Psoas muscle (tissue), 8 donors: ENCODE results near the gene ERICH2. TPM values are rescaled to one million over a fixed set of nuclear protein-coding genes. Genes with fewer than 3 reads are reported as not detected.
"Not testable (repeated sequence)": the region's sequence is repeated elsewhere in the genome, so short reads cannot be mapped to it uniquely, and the experiment has no call there.

Experiments used
- ATAC-seq, 4 donors: fragments of 200-7000 bp; cut with Tn5 transposase; one replicate each; pipeline ENCODE4 v1.9.1; 2020; ENCODE audit warnings: moderate library complexity in 3 of 4, mild to moderate bottlenecking in 2 of 4
- DNase-seq, 2 donors: peaks; one replicate each; pipeline ENCODE4 v3.0.0-alpha.2; 2020
- H3K27ac ChIP-seq: fragments of 200-600 bp; one replicate; pipeline ENCODE4 v1.8.0; 2022
- H3K27me3 ChIP-seq, 3 donors: fragments of 200-600 bp in 1 of 3; one replicate each; pipeline versions ENCODE4 v1.6.1 to v1.8.0; 2013 to 2022; ENCODE audit warnings: low read length in 2 of 3, mild to moderate bottlenecking in 2 of 3, moderate library complexity in 1 of 3; ENCODE audit not compliant: insufficient read depth in 3 of 3
- H3K36me3 ChIP-seq, 2 donors: fragments of 200-600 bp in 1 of 2; one replicate each; pipeline versions ENCODE4 v1.6.1 to v1.8.0; 2013 to 2022; ENCODE audit warnings: low read depth in 1 of 2, mild to moderate bottlenecking in 1 of 2, moderate library complexity in 1 of 2; ENCODE audit not compliant: insufficient read depth in 1 of 2
- H3K4me1 ChIP-seq: fragments of 200-600 bp; one replicate; pipeline ENCODE4 v1.8.0; 2022
- H3K4me3 ChIP-seq: fragments of 200-600 bp; one replicate; pipeline ENCODE4 v1.8.0; 2022; ENCODE audit warnings: mild to moderate bottlenecking
- H3K9me3 ChIP-seq: fragments of 200-600 bp; one replicate; pipeline ENCODE4 v1.8.0; 2022
- WGBS, 3 donors: extraction: QIAGEN DNeasy Blood & Tissue Kit; methylation state at CpG; one replicate each; pipeline versions ENCODE4 v1.1.6 to v1.1.7; 2013; 5-methylcytosine and 5-hydroxymethylcytosine counted together
- intact Hi-C, 2 donors: fragments of 100-400 bp; cut with DNase I; formaldehyde crosslinking; loops; one replicate each; pipeline versions ENCODE4 v1.11.0 to v1.14.2; 2022
- polyA plus RNA-seq, 3 donors: library from polyadenylated mRNA; stranded (reverse); fragments of 200-250 nt; gene quantifications; one replicate each; pipeline ENCODE4 v1.2.3, GENCODE V29; 2013
- total RNA-seq, 4 donors: library from RNA; stranded (reverse); fragmentation: NEBNext Ultra II Directional in 2 of 4; extraction: Animal tissue kit (Norgen Biotek cat#: 25700) in 2 of 4; gene quantifications; one replicate each; pipeline versions ENCODE4 v1.2.1 to v1.2.4, GENCODE V29; 2021 to 2023
- TF ChIP-seq, protein P1 (sequence below): fragments of 200-600 bp; IDR thresholded peaks from one replicate; pipeline ENCODE4 v1.8.0; 2022; ENCODE audit warnings: antibody characterized with exemption
- donor health status: healthy with polysubstance abuse.
- donor health status: DM: no; HTN: no; CAD: no; lungs with moderate emphysema.
- donor health status: Bipolar disorder and iron deficiency.
- donor health status: healthy.
- donor health status: DM: yes; HTN: yes; CAD: no.
- donor health status: DM: no; HTN: no; CAD: no.
- donor health status: DM: no; HTN: no; CAD: no.
- donor health status: DM: yes; HTN: yes; CAD: no.

Gene ERICH2
- total and polyA plus RNA-seq, 7 donors: 0.17 to 0.64 (median 0.40) TPM; not detected in 2

DNA sequence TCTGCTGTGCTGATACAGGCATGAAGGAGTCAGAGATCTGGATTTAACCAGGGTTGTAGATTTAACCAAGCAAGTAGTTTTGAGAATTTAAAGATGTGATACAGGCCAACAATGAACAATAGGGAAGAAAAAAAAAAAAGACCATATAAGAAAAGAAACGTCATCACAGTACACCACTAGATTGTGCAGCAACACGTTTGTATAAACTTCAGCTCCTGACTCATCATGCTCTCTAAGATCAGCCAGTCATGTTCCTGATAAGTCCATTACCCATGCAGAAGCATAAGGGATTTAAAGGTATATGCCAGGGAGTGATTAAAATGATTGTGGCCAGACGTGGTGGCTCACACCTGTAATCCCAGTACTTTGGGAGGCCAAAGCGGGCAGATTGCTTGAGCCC lies 22.3 kb upstream of the ERICH2 start:
- intact Hi-C loops: loop anchor here in 1 of 2 donors (10.0 kb wide), 1 partner anchor 343 kb away; no protein-coding TSS in a partner anchor
- Histone ChIP-seq H3K4me1 (no peaks in the 10 kb centered on the region), H3K9me3 (no peaks in the 10 kb centered on the region), H3K27ac (no peak overlapping the region), H3K4me3 (no peak overlapping the region), H3K36me3 (no peaks in the 10 kb centered on the region), H3K27me3 (no peaks in the 10 kb centered on the region)
- no peak for ATAC-seq
- TF ChIP-seq, protein P1, sequence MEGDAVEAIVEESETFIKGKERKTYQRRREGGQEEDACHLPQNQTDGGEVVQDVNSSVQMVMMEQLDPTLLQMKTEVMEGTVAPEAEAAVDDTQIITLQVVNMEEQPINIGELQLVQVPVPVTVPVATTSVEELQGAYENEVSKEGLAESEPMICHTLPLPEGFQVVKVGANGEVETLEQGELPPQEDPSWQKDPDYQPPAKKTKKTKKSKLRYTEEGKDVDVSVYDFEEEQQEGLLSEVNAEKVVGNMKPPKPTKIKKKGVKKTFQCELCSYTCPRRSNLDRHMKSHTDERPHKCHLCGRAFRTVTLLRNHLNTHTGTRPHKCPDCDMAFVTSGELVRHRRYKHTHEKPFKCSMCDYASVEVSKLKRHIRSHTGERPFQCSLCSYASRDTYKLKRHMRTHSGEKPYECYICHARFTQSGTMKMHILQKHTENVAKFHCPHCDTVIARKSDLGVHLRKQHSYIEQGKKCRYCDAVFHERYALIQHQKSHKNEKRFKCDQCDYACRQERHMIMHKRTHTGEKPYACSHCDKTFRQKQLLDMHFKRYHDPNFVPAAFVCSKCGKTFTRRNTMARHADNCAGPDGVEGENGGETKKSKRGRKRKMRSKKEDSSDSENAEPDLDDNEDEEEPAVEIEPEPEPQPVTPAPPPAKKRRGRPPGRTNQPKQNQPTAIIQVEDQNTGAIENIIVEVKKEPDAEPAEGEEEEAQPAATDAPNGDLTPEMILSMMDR: no peak
- 58 to 73% (median 67%) methylated on average over 4 of the region's 4 CpGs for WGBS, 3 donors
- no peak for DNase-seq

DNA sequence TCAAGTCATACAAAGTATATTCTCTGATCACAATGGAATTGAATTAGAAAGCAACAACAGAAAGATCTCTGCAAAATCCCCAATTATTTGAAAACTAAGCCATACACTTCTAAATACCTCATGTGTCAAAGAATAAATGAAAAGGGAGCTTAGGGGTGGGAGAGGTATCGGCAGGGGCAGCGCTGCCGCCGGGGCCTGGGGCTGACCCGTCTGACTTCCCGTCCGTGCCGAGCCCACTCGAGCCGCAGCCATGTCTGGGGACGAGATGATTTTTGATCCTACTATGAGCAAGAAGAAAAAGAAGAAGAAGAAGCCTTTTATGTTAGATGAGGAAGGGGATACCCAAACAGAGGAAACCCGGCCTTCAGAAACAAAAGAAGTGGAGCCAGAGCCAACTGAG lies 18.6 kb upstream of the ERICH2 start:
- H3K4me1 ChIP-seq, intact Hi-C loops, H3K4me3 ChIP-seq, H3K9me3 ChIP-seq, H3K27me3 ChIP-seq, H3K27ac ChIP-seq, H3K36me3 ChIP-seq, DNase-seq: not testable (repeated sequence)
- WGBS, 3 donors: 94 to 96% (median 95%) methylated on average over 12 of the region's 12 CpGs
- peak; percentile 57 to 79 (median 75) for ATAC-seq

DNA sequence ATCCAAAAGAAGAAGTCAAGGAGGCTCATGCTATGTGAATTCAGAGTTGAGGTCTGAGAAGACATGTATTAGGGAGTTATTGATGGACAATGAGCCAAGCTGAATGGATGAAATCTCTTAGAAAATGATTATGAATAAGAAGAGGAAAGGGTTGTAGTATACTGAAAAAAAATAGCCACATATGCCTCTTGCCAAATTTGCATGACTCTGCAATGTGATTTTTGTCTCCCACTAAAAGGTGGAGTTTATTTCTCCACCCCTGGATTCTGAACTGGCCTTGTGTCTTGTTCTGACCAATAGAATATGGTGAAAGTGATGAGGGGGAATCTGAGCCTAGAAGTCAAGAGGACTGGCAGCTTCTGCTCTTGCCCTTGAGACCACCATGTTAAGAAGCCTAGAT lies 8.6 kb upstream of the ERICH2 start:
- H3K27ac ChIP-seq: no peak overlapping the region

DNA sequence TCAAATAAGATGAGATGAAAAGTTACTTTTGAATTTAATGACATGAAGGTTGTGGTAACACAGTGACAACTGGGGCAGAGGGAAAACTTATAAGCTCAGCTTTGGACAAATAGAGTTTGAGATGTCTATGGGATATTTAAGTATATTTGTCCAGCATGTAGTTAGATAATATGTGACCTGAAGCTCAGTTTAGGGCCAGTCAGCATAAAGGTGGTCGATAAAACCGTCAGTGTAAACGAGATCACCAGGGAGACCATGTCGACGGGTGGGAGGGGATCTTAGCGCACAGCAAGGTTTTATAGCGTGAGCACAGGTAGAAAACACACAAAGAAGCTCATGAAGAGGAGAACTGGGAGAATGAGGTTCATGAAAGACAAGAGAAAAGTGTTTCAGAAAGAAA lies 7.4 kb upstream of the ERICH2 start:
- ATAC-seq (no peak), DNase-seq (no peak)
- H3K27me3 ChIP-seq: no peaks in the 10 kb centered on the region
- no peaks in the 10 kb centered on the region for H3K9me3 ChIP-seq
- WGBS, 3 donors: 76 to 81% (median 77%) methylated on average over 7 of the region's 7 CpGs
- H3K27ac ChIP-seq: no peak overlapping the region
- TF ChIP-seq, protein P1: no peak
- no peaks in the 10 kb centered on the region for H3K36me3 ChIP-seq
- H3K4me1 ChIP-seq: no peaks in the 10 kb centered on the region
- H3K4me3 ChIP-seq: no peak overlapping the region
- intact Hi-C loops: no loop called here

More for the DNA sequence above, 8.6 kb upstream of the ERICH2 start:
- TF ChIP-seq, protein P1: no peak
- no peak overlapping the region for H3K4me3 ChIP-seq
- H3K4me1 ChIP-seq: no peaks in the 10 kb centered on the region
- DNase-seq (no peak), ATAC-seq (no peak)
- intact Hi-C loops: no loop called here
- no peaks in the 10 kb centered on the region for H3K9me3 ChIP-seq
- no peaks in the 10 kb centered on the region for H3K36me3 ChIP-seq
- no peaks in the 10 kb centered on the region for H3K27me3 ChIP-seq

DNA sequence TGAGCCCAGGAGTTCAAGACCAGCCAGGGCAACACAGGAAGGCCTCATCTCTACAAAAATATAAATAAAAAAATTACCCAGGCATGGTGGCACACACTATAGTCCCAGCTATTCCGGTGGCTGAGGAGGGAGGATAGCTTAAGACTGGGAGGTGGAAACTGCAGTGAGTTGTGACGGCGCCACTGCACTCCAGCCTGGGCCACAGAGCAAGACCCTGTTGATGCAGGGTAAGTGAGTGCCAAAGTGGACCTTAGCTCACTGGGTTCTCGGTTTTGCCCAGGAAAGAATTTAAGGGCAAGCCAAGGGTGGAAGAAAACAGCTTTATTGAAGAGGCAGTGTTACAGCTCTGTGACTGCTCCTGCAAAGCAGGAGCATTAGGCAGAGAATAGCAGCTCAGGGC lies 6.9 kb upstream of the ERICH2 start:
- 81 to 88% (median 87%) methylated on average over 4 of the region's 4 CpGs for WGBS, 3 donors
- intact Hi-C loops: no loop called here
- Histone ChIP-seq H3K4me1 (no peaks in the 10 kb centered on the region), H3K4me3 (no peak overlapping the region), H3K36me3 (no peaks in the 10 kb centered on the region), H3K27ac (no peak overlapping the region), H3K9me3 (no peaks in the 10 kb centered on the region), H3K27me3 (no peaks in the 10 kb centered on the region)
- DNase-seq (no peak), ATAC-seq (no peak)
- TF ChIP-seq, protein P1: no peak
